Spinal cord (tissue), 10 donors: ENCODE results near the gene MTMR3. TPM values are rescaled to one million over a fixed set of nuclear protein-coding genes. Genes with fewer than 3 reads are reported as not detected.

Experiments
- DNase-seq, 6 donors: peaks; one replicate each; pipeline versions ENCODE4 v3.0.0 to v3.0.0-alpha.2; 2013 to 2015; ENCODE audit warnings: low spot score in 6 of 6, low read depth in 4 of 6
- H3K27ac ChIP-seq: one replicate; pipeline ENCODE4 v1.5.1; 2013; ENCODE audit warnings: low read depth, low read length, control low read depth
- H3K27me3 ChIP-seq: one replicate; pipeline ENCODE4 v1.6.1; 2013; ENCODE audit warnings: low read length; ENCODE audit not compliant: control insufficient read depth, insufficient read depth
- H3K36me3 ChIP-seq: one replicate; pipeline ENCODE4 v1.6.1; 2013; ENCODE audit warnings: low read length; ENCODE audit not compliant: control insufficient read depth, insufficient read depth
- H3K4me1 ChIP-seq: one replicate; pipeline ENCODE4 v1.6.1; 2013; ENCODE audit warnings: low read length; ENCODE audit not compliant: control insufficient read depth, insufficient read depth
- H3K4me3 ChIP-seq: one replicate; pipeline ENCODE4 v1.5.1; 2013; ENCODE audit warnings: low read depth, low read length, control low read depth
- H3K9me3 ChIP-seq: one replicate; pipeline ENCODE4 v1.6.1; 2013; ENCODE audit warnings: low read length; ENCODE audit not compliant: control insufficient read depth, insufficient read depth
- WGBS: methylation state at CpG from one replicate; pipeline ENCODE4 v1.1.5; 2013; ENCODE audit warnings: missing lambda C conversion rate; ENCODE audit not compliant: insufficient coverage; 5-methylcytosine and 5-hydroxymethylcytosine counted together
- polyA plus RNA-seq, 2 donors: library from polyadenylated mRNA; unstranded; fragments of 120-200 nt; gene quantifications; one replicate each; pipeline ENCODE4 v1.2.1, GENCODE V29; 2013; ENCODE audit not compliant: insufficient read length in 2 of 2
- small RNA-seq: library from RNA; depleted of rRNA; stranded (forward); fragments of <200 nt; gene quantifications from one replicate; pipeline ENCODE3, GENCODE V24; 2014; ENCODE audit warnings: low replicate concordance
- total RNA-seq, 2 donors: library from RNA; depleted of rRNA in 1 of 2; stranded (reverse); fragments of 120-200 nt in 1 of 2; fragments of >200 nt in 1 of 2; gene quantifications; one replicate each; pipeline versions ENCODE4 v1.2.3 to v1.2.4, GENCODE V29; 2013 to 2014
- donor health status: healthy.

Gene MTMR3
- total and polyA plus RNA-seq, 4 donors: 47.6 to 61.3 (median 51.6) TPM

DNA sequence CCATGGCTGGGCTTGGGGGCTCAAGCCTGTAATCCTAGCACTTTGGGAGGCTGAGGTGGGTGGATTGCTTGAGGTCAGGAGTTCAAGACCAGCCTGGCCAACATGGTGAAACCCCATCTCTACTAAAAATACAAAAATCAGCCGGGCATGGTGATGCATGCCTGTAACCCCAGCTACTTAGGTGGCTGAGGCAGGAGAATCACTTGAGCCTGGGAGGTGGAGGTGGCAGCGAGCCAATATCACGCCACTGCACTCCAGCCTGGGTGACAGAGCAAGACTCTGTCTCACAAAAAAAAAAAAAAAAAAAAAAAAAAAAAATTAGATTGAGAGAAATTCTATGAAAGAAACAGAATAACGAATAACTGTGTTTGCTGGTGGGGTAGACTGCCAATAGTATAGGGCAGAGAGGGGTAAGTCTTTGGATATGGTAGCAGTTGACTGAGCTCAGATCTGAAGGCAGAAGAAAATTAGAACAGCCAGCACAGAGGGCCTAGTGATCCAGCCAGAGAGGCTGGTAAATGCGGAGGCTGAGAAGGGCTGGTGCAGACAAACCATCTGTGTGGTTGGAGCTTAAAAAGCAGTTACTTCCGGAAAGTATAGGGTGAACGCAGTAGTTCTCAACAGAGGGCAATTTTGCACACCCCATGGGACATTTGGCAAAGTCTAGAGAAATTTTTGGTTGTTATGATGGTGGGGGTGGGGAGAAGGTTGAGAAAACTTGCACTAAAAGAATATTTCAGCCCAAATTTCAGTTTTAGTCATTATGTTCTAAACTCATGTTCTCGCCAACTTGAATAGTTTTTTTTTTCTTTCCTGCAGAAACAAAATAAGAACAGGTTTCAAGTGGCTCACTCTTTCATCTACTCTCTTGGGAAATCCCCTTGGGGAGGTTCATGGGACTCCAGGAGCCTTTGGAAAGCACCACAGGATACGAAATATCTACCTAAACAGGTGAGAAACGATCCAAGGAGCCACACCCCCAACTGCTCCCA lies 195.6 kb downstream of the MTMR3 start:
- Histone ChIP-seq H3K27me3 (no peaks in the 10 kb centered on the region), H3K27ac (no peak overlapping the region), H3K9me3 (no peaks in the 10 kb centered on the region), H3K4me1 (peaks cover 14% of the 10 kb centered on the region), H3K36me3 (no peaks in the 10 kb centered on the region), H3K4me3 (no peak overlapping the region)
- 69% methylated on average over 4 of the region's 10 CpGs for WGBS
- peak in 2 of 6 donors; percentile 9 to 64 for DNase-seq

DNA sequence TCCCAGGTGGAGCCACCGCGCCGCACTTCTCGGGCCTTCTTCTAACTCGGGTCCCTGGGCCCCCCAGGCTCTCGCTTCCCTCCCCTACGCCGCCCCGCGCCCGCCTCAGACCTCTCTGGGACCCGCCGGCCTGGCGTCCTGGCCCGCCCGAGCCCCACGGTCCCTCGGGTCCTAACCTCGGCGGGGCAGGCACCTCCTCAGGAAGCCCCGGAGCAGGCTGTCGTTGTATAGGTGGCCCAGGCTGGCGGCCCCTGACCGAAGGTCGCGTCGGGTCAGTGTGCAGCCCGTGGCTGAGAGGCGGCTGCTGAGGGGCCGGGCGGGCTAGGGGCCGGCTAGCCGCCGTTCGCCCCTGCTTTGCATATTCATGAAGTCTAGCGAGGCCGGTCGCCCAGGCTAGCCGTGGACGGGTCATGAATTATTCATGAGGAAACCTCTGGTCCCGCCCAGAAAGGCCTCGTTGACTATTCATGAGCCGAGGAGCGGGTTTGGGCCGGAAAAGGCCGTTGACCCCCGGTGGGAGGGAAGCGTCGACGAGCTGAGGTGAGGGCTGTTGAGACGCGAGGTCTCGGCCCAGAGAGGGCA lies 197.1 kb downstream of the MTMR3 start, which contains the start of gene HORMAD2:
TSS of gene HORMAD2 (plus strand) at position 513 of the 582 bp plus-strand sequence. CDS start 13,489 bp downstream, outside the sequence.
- Histone ChIP-seq H3K27me3 (no peaks in the 10 kb centered on the region), H3K27ac (no peak within 1 kb of the TSS), H3K36me3 (no peaks in the 10 kb centered on the region), H3K4me3 (peak within 1 kb of the TSS; percentile 24), H3K9me3 (no peaks in the 10 kb centered on the region), H3K4me1 (peaks cover 14% of the 10 kb centered on the region)
- peak; percentile 22 to 89 (median 58) for DNase-seq
- WGBS: 11% methylated on average over 50 of the region's 53 CpGs

Small RNA genes lying within 50 kb of the gene (small RNA-seq; reads per million reads assigned to genes)
- gene MIR6818 (not detected), gene RNU6-331P (not detected)

Other genes starting within 250 kb of the MTMR3 start
- gene CABP7, start 163.2 kb upstream of the MTMR3 start, total RNA-seq: 10 to 100 TPM in 1 of 2 donors, 1 to 10 TPM in 1; 8.2 to 17.9 TPM
- 10 to 100 TPM; 32.1 to 34.9 TPM for gene CABP7, start 163.2 kb upstream of the MTMR3 start, polyA plus RNA-seq
- gene ZMAT5, start 116.2 kb upstream of the MTMR3 start, total RNA-seq: 10 to 100 TPM; 13.2 to 32.0 TPM
- 10 to 100 TPM; 32.9 to 33.8 TPM for gene ZMAT5, start 116.2 kb upstream of the MTMR3 start, polyA plus RNA-seq
- 100 to 1,000 TPM in 1 of 2 donors, 10 to 100 TPM in 1; 90.9 to 208 TPM for gene UQCR10, start 115.8 kb upstream of the MTMR3 start, total RNA-seq
- gene UQCR10, start 115.8 kb upstream of the MTMR3 start, polyA plus RNA-seq: 100 to 1,000 TPM; 177 to 184 TPM
- gene ASCC2, start 44.9 kb upstream of the MTMR3 start, total RNA-seq: 10 to 100 TPM; 18.5 to 31.8 TPM
- gene ASCC2, start 44.9 kb upstream of the MTMR3 start, polyA plus RNA-seq: 10 to 100 TPM; 45.8 to 55.5 TPM
- under 1 TPM; 0.11 to 0.59 TPM for gene HORMAD2, start 197.3 kb downstream of the MTMR3 start, total RNA-seq
- under 1 TPM; 0.15 to 0.86 TPM for gene HORMAD2, start 197.3 kb downstream of the MTMR3 start, polyA plus RNA-seq